GM12878 (cell line): Measurements from ENCODE around the gene AKAP12. TPM values are rescaled to one million over a fixed set of nuclear protein-coding genes. Genes with fewer than 3 reads are reported as not detected.

Source experiments
- ATAC-seq: fragments of 200-7000 bp; cut with Tn5 transposase; 3 replicates; pipeline ENCODE4 v1.9.1; 2020; ENCODE audit warnings: mild to moderate bottlenecking, moderate library complexity
- BruUV-seq: library from RNA; stranded (reverse); fragments of 400-500 nt; replicated peaks from 2 replicates; lab custom pipeline; 2021; lab: Mats Ljungman, UMichigan
- CTCF ChIA-PET: fragments of 300-600 bp; sonication (Branson Sonifier 250); formaldehyde crosslinking; extraction: SDS; loops from one replicate; lab custom pipeline; 2021; ENCODE audit warnings: inconsistent platforms; lab: Yijun Ruan, JAX
- POLR2A ChIA-PET: fragments of 350-600 bp; formaldehyde crosslinking; extraction: SDS; loops from one replicate; lab custom pipeline; 2021; ENCODE audit warnings: inconsistent platforms; lab: Charles Lee
- RAD21 ChIA-PET: fragments of 300-600 bp; sonication (Branson Sonifier 250); formaldehyde crosslinking; loops from one replicate; lab custom pipeline; 2023; ENCODE audit warnings: antibody characterized with exemption; ENCODE audit not compliant: unreplicated experiment; lab: Charles Lee
- SMC1A ChIA-PET: fragments of 300-600 bp; sonication (Branson Sonifier 250); formaldehyde crosslinking; loops from one replicate; lab custom pipeline; 2023; ENCODE audit not compliant: unreplicated experiment, uncharacterized antibody; lab: Charles Lee
- DNase-seq: peaks from one replicate; pipeline ENCODE4 v3.0.0-alpha.2; 2011; ENCODE audit warnings: low read depth, low spot score
- FAIRE-seq: peaks from 3 replicates; lab custom pipeline; 2011; peaks lifted over from hg19 to GRCh38; lab: Jason Lieb, UNC
- H2AFZ ChIP-seq: 2 replicates; pipeline ENCODE4 v1.6.0; 2011; ENCODE audit warnings: low read depth, low read length, control low read depth; ENCODE audit not compliant: control insufficient read depth
- H3K27ac ChIP-seq: 2 replicates; pipeline ENCODE4 v1.5.1; 2011; ENCODE audit warnings: control low read depth; ENCODE audit not compliant: control insufficient read depth, insufficient read depth
- H3K27me3 ChIP-seq, 2 experiments: replicated peaks in 1 of 2; 2 replicates each; pipeline versions ENCODE4 v1.6.0 to v1.6.1; 2011; ENCODE audit warnings: low read length in 1 of 2; ENCODE audit not compliant: control insufficient read depth in 2 of 2, insufficient read depth in 2 of 2
- H3K36me3 ChIP-seq, 2 experiments: 2 replicates each; pipeline ENCODE4 v1.5.1; 2011; ENCODE audit warnings: low read length in 1 of 2; ENCODE audit not compliant: control insufficient read depth in 2 of 2, insufficient read depth in 2 of 2
- H3K4me1 ChIP-seq: 2 replicates; pipeline ENCODE4 v1.6.1; 2011; ENCODE audit warnings: mild to moderate bottlenecking, low read length, moderate library complexity, mixed read lengths; ENCODE audit not compliant: control insufficient read depth, insufficient read depth
- H3K4me2 ChIP-seq: 2 replicates; pipeline ENCODE4 v1.6.0; 2011; ENCODE audit warnings: control low read depth; ENCODE audit not compliant: control insufficient read depth, insufficient read depth
- H3K4me3 ChIP-seq: fragments of 200-600 bp; sonication (generic); 2 replicates; pipeline ENCODE4 v1.5.1; 2016
- H3K79me2 ChIP-seq: 2 replicates; pipeline ENCODE4 v1.6.0; 2011; ENCODE audit warnings: low read length; ENCODE audit not compliant: control insufficient read depth, insufficient read depth
- H3K9ac ChIP-seq: 2 replicates; pipeline ENCODE4 v1.8.0; 2011; ENCODE audit warnings: low read length, control low read depth, mixed read lengths; ENCODE audit not compliant: control insufficient read depth, insufficient read depth
- H3K9me3 ChIP-seq: replicated peaks from 3 replicates; pipeline ENCODE4 v1.5.1; 2011; ENCODE audit warnings: mild to moderate bottlenecking, low read length; ENCODE audit not compliant: control insufficient read depth, insufficient read depth
- H4K20me1 ChIP-seq: 2 replicates; pipeline ENCODE4 v1.6.0; 2011; ENCODE audit not compliant: control insufficient read depth, insufficient read depth
- CHD2 ChIP-seq: IDR thresholded peaks from 2 replicates; pipeline ENCODE4 v1.6.1; 2011; ENCODE audit warnings: low read depth, low read length, improper control_type of control experiment, borderline replicate concordance
- EGR1 ChIP-seq, 2 experiments: IDR thresholded peaks; 1 replicate in 1 of 2; 2 replicates in 1 of 2; pipeline ENCODE4 v1.6.1; 2011 to 2012; ENCODE audit warnings: low read depth in 2 of 2, low read length in 2 of 2, borderline replicate concordance in 1 of 2, mild to moderate bottlenecking in 1 of 2, moderate library complexity in 1 of 2
- FOXM1 ChIP-seq: IDR thresholded peaks from 2 replicates; pipeline ENCODE4 v1.6.1; 2012; ENCODE audit warnings: low read depth, mild to moderate bottlenecking, inconsistent platforms, low read length, moderate library complexity
- KAT2A ChIP-seq: conservative IDR thresholded peaks from 2 replicates; pipeline ENCODE4 v1.6.1; 2011; ENCODE audit warnings: low read depth, low read length; ENCODE audit not compliant: control insufficient read depth
- TCF3 ChIP-seq: IDR thresholded peaks from 2 replicates; pipeline ENCODE4 v1.6.1; 2012; ENCODE audit warnings: low read depth, mild to moderate bottlenecking, low read length, borderline replicate concordance; ENCODE audit not compliant: insufficient read depth
- WRNIP1 ChIP-seq: IDR thresholded peaks from 2 replicates; pipeline ENCODE4 v1.6.1; 2011; ENCODE audit warnings: low read depth, low read length, improper control_type of control experiment, borderline replicate concordance
- ZNF687 ChIP-seq: fragments of 450-650 bp; IDR thresholded peaks from 2 replicates; pipeline ENCODE4 v1.6.1; 2017; ENCODE audit warnings: mild to moderate bottlenecking, moderate library complexity
- WGBS: methylation state at CpG from one replicate; pipeline ENCODE4 v1.1.6; 2016; ENCODE audit warnings: low lambda C conversion rate; ENCODE audit not compliant: insufficient replicate concordance, insufficient coverage; ENCODE audit errors: missing lambda C conversion rate; 5-methylcytosine and 5-hydroxymethylcytosine counted together
- in situ Hi-C: fragments of 300-500 bp; cut with MboI; formaldehyde crosslinking; loops from 9 replicates; pipeline ENCODE4 v1.14.3; 2018; ENCODE audit warnings: mixed read lengths
- intact Hi-C: fragments of 100-400 bp; cut with micrococcal nuclease; formaldehyde crosslinking; loops from one replicate; pipeline ENCODE4 v1.14.2; 2022; ENCODE audit not compliant: unreplicated experiment
- polyA plus RNA-seq, 11 experiments: library from polyadenylated mRNA; depleted of rRNA in 4 of 11; unstranded in 6 of 11; stranded (reverse) in 5 of 11; fragments of >200 nt; fragmentation: Nextera tagmentation in 4 of 11; fragmentation: Illumina TruSeq in 1 of 11; extraction: Ambion mirVana in 4 of 11; extraction: Trizol in 1 of 11; gene quantifications; 1 replicate in 1 of 11; 2 replicates in 10 of 11; pipeline versions ENCODE4 v1.2.1 to v1.2.3, GENCODE V29; 2011 to 2016; ENCODE audit warnings: inconsistent platforms in 2 of 11, missing spikeins in 2 of 11, low read depth in 1 of 11
- total RNA-seq, 4 experiments: library from RNA; depleted of rRNA in 3 of 4; stranded (reverse); fragments of >200 nt in 3 of 4; fragmentation: Illumina TruSeq in 1 of 4; extraction: Trizol in 1 of 4; gene quantifications; 2 replicates each; pipeline versions ENCODE4 v1.2.1 to v1.2.3, GENCODE V29; 2013 to 2021

The AKAP12 gene
- total and polyA plus RNA-seq, 10 of the 15 experiments (the other 5 are each of a cell fraction or from before 2014, with no cell fraction given), result under 0.01 to 0.72 (median 0.06) TPM; not detected in 4

- no peak for ATAC-seq
- TF ChIP-seq WRNIP1 (no peak), ZNF687 (no peak), CHD2 (no peak), EGR1 (IDR thresholded peaks at IDR 0.05; ENCODE audit: borderline replicate concordance in 1 of 2, low read depth in 2 of 2, low read length in 2 of 2) (no peak), FOXM1 (no peak), KAT2A (no peak), TCF3 (no peak)
- Histone ChIP-seq H3K4me3 (no peak overlapping the region), H3K9ac (no peak overlapping the region), H3K79me2 (no peaks in the 10 kb centered on the region), H3K4me2 (no peak overlapping the region), H3K27me3 (no peaks in the 10 kb centered on the region), H3K9me3 (no peaks in the 10 kb centered on the region; the same call in 2 of the 3 replicates), H4K20me1 (no peaks in the 10 kb centered on the region), H2AFZ (no peak overlapping the region), H3K4me1 (no peaks in the 10 kb centered on the region), H3K27ac (no peak overlapping the region), H3K36me3 (no peaks in the 10 kb centered on the region)
- CTCF ChIA-PET, result interaction anchor here (0.9 kb wide), 1 partner anchor 16 kb away, joined by 3 read pairs; no protein-coding TSS in a partner anchor
- intact Hi-C loops (no loop called here), in situ Hi-C loops (no loop called here)
- BruUV-seq, result no TSS peak
- RAD21 ChIA-PET, result interaction anchor here (0.9 kb wide), 1 partner anchor 449 kb away, joined by 3 read pairs; no protein-coding TSS in a partner anchor
- SMC1A ChIA-PET, result no interaction called here
- POLR2A ChIA-PET, result no interaction called here
- DNase-seq, result no peak
- no peak for FAIRE-seq
- 56% methylated on average over 15 of the region's 15 CpGs for WGBS
Observed at GRCh38 chr6:151340219-151340978, 100.6 kb downstream of the AKAP12 start.
